ENCODE measurements around the gene KLHL30.

The KLHL30 gene

GRCh38 chr2:238094438-238095022, 43.9 kb upstream of the KLHL30 start:
- FAIRE-seq (no peak), DNase-seq (ENCODE audit: insufficient read length, low spot score) (no peak)
- no peak for TF ChIP-seq CTCF (IDR thresholded peaks at IDR 0.05; ENCODE audit: insufficient read depth, missing control alignments)

- DNase-seq (ENCODE audit: insufficient read length, low spot score) = no peak
- no peak for TF ChIP-seq CTCF (IDR thresholded peaks at IDR 0.05; ENCODE audit: insufficient read depth, missing control alignments)
- no peak for FAIRE-seq
These were observed 43.3 kb upstream of the KLHL30 start for GRCh38 chr2:238095143-238095542.

- no peak for TF ChIP-seq CTCF (IDR thresholded peaks at IDR 0.05; ENCODE audit: insufficient read depth, missing control alignments)
- no peak for FAIRE-seq
- DNase-seq (ENCODE audit: insufficient read length, low spot score) = peak; percentile 19
These were observed 42.0 kb upstream of the KLHL30 start for GRCh38 chr2:238096311-238097011.

- DNase-seq (ENCODE audit: insufficient read length, low spot score) = no peak
These were observed 41.1 kb upstream of the KLHL30 start for GRCh38 chr2:238097201-238097987.

GRCh38 chr2:238097988-238098871, 40.2 kb upstream of the KLHL30 start:
- peak; percentile 67 for DNase-seq (ENCODE audit: insufficient read length, low spot score)
- TF ChIP-seq CTCF (IDR thresholded peaks at IDR 0.05; ENCODE audit: insufficient read depth, missing control alignments) = no peak
- FAIRE-seq = no peak

More at GRCh38 chr2:238097201-238097987, 41.1 kb upstream of the KLHL30 start:
- no peak for TF ChIP-seq CTCF (IDR thresholded peaks at IDR 0.05; ENCODE audit: insufficient read depth, missing control alignments)
- no peak for FAIRE-seq

GRCh38 chr2:238098901-238099713, 39.4 kb upstream of the KLHL30 start:
- FAIRE-seq (no peak), DNase-seq (ENCODE audit: insufficient read length, low spot score) (peak; percentile 31)
- TF ChIP-seq CTCF (IDR thresholded peaks at IDR 0.05; ENCODE audit: insufficient read depth, missing control alignments) = no peak

All from D721Med (cell line).